Neural progenitor cell (in vitro differentiated cells): ENCODE measurements around the gene PRPSAP1. TPM values are rescaled to one million over a fixed set of nuclear protein-coding genes. Genes with fewer than 3 reads are reported as not detected.

ENCODE experiments used
- DNase-seq: peaks from one replicate; pipeline ENCODE4 v3.0.0-alpha.2; 2016; ENCODE audit warnings: low spot score
- H2AFZ ChIP-seq: fragments of 200-600 bp; sonication (generic); replicated peaks from 2 replicates; pipeline ENCODE4 v1.6.1; 2016; ENCODE audit warnings: antibody characterized with exemption
- H3F3A ChIP-seq: fragments of 200-600 bp; sonication (generic); 2 replicates; pipeline ENCODE4 v1.6.1; 2016; ENCODE audit warnings: antibody characterized with exemption, low read depth
- H3K27ac ChIP-seq: fragments of 200-600 bp; sonication (generic); 2 replicates; pipeline ENCODE4 v1.5.1; 2016; ENCODE audit warnings: mild to moderate bottlenecking
- H3K27me3 ChIP-seq: fragments of 200-600 bp; sonication (generic); 2 replicates; pipeline ENCODE4 v1.6.1; 2016; ENCODE audit warnings: mild to moderate bottlenecking, moderate library complexity
- H3K36me3 ChIP-seq: fragments of 200-600 bp; sonication (generic); 2 replicates; pipeline ENCODE4 v1.5.1; 2016
- H3K4me1 ChIP-seq: fragments of 200-600 bp; sonication (generic); 2 replicates; pipeline ENCODE4 v1.6.1; 2016; ENCODE audit warnings: mixed run types
- H3K4me2 ChIP-seq: fragments of 200-600 bp; sonication (generic); 2 replicates; pipeline ENCODE4 v1.6.1; 2016
- H3K4me3 ChIP-seq: fragments of 200-600 bp; sonication (generic); 2 replicates; pipeline ENCODE4 v1.5.1; 2016
- H3K79me2 ChIP-seq: fragments of 200-600 bp; sonication (generic); 2 replicates; pipeline ENCODE4 v1.6.1; 2016; ENCODE audit warnings: low read depth
- H3K9ac ChIP-seq: fragments of 200-600 bp; sonication (generic); 2 replicates; pipeline ENCODE4 v1.6.1; 2016
- H3K9me3 ChIP-seq: fragments of 200-600 bp; sonication (generic); 2 replicates; pipeline ENCODE4 v1.5.1; 2016; ENCODE audit warnings: low read depth
- H4K20me1 ChIP-seq: fragments of 200-600 bp; sonication (generic); 2 replicates; pipeline ENCODE4 v1.6.1; 2016; ENCODE audit warnings: low read depth
- H3K27ac Mint-ChIP-seq: 3 replicates; pipeline ENCODE4 v1.8.0; 2021; ENCODE audit warnings: mixed read lengths
- H3K27me3 Mint-ChIP-seq: 2 replicates; pipeline ENCODE4 v1.8.0; 2022; ENCODE audit warnings: low read depth, mild to moderate bottlenecking, inconsistent platforms, moderate library complexity, mixed read lengths; ENCODE audit not compliant: insufficient read depth
- H3K36me3 Mint-ChIP-seq: 3 replicates; pipeline ENCODE4 v1.8.0; 2021; ENCODE audit warnings: mixed read lengths
- H3K4me1 Mint-ChIP-seq: 3 replicates; pipeline ENCODE4 v1.8.0; 2021; ENCODE audit warnings: mixed read lengths
- H3K4me3 Mint-ChIP-seq: 3 replicates; pipeline ENCODE4 v1.8.0; 2021; ENCODE audit warnings: mild to moderate bottlenecking, moderate library complexity, mixed read lengths
- H3K9me3 Mint-ChIP-seq: 3 replicates; pipeline ENCODE4 v1.8.0; 2020; ENCODE audit warnings: mixed read lengths
- CTCF ChIP-seq: fragments of 200-600 bp; sonication (generic); IDR thresholded peaks from 2 replicates; pipeline ENCODE4 v1.5.1; 2017; ENCODE audit warnings: antibody characterized with exemption, mild to moderate bottlenecking
- EZH2 ChIP-seq: fragments of 200-600 bp; sonication (generic); IDR thresholded peaks from 2 replicates; pipeline ENCODE4 v1.6.1; 2017; ENCODE audit warnings: antibody characterized with exemption, mild to moderate bottlenecking, moderate library complexity
- EZH2phosphoT487 ChIP-seq: fragments of 200-600 bp; sonication (generic); IDR thresholded peaks from 2 replicates; pipeline ENCODE4 v1.6.1; 2017; ENCODE audit warnings: antibody characterized with exemption
- total RNA-seq: library from RNA; depleted of rRNA; stranded (reverse); fragments of >200 nt; gene quantifications from 2 replicates; pipeline ENCODE4 v1.2.3, GENCODE V29; 2015; ENCODE audit warnings: low replicate concordance

Gene PRPSAP1
- total RNA-seq, 1 donor from 2014 or later = 89.7 TPM

GRCh38 chr17:76378548-76379274, 25.0 kb upstream of the PRPSAP1 start:
- H3K4me3 ChIP-seq = no peak overlapping the region
- Mint-ChIP-seq H3K36me3 (peaks cover 18% of the 10 kb centered on the region), H3K27ac (peak overlapping the region; percentile 72), H3K27me3 (peaks cover 9% of the 10 kb centered on the region), H3K4me1 (peaks cover 58% of the 10 kb centered on the region), H3K4me3 (no peak overlapping the region), H3K9me3 (peaks cover 8% of the 10 kb centered on the region)
- DNase-seq = no peak
- H3K9ac ChIP-seq = no peak overlapping the region
- H3K36me3 ChIP-seq = no peaks in the 10 kb centered on the region
- H3K79me2 ChIP-seq = no peaks in the 10 kb centered on the region
- H2AFZ ChIP-seq = no peak overlapping the region
- no peaks in the 10 kb centered on the region for H4K20me1 ChIP-seq
- H3K27ac ChIP-seq = no peak overlapping the region
- TF ChIP-seq EZH2phosphoT487 = no peak
- TF ChIP-seq EZH2 = no peak
- no peak for TF ChIP-seq CTCF
- peaks cover 24% of the 10 kb centered on the region for H3K4me1 ChIP-seq
- no peaks in the 10 kb centered on the region for H3K9me3 ChIP-seq
- peaks cover 18% of the 10 kb centered on the region for H3K27me3 ChIP-seq
- H3K4me2 ChIP-seq = no peak overlapping the region
- peaks cover 37% of the 10 kb centered on the region for H3F3A ChIP-seq

- Histone ChIP-seq H3K9ac (no peak overlapping the region), H3K79me2 (no peaks in the 10 kb centered on the region), H3K27me3 (no peaks in the 10 kb centered on the region), H3K27ac (no peak overlapping the region), H3F3A (peaks cover 22% of the 10 kb centered on the region), H3K9me3 (no peaks in the 10 kb centered on the region), H4K20me1 (no peaks in the 10 kb centered on the region), H3K4me3 (no peak overlapping the region), H3K4me2 (no peak overlapping the region), H2AFZ (no peak overlapping the region), H3K36me3 (no peaks in the 10 kb centered on the region), H3K4me1 (peaks cover 16% of the 10 kb centered on the region)
- H3K9me3 Mint-ChIP-seq = peaks cover 8% of the 10 kb centered on the region
- no peak overlapping the region for H3K4me3 Mint-ChIP-seq
- H3K36me3 Mint-ChIP-seq = peaks cover 22% of the 10 kb centered on the region
- no peak for DNase-seq
- no peak overlapping the region for H3K27ac Mint-ChIP-seq
- H3K4me1 Mint-ChIP-seq = peaks cover 60% of the 10 kb centered on the region
- H3K27me3 Mint-ChIP-seq = peaks cover 5% of the 10 kb centered on the region
- no peak for TF ChIP-seq EZH2phosphoT487
- TF ChIP-seq EZH2 = no peak
- no peak for TF ChIP-seq CTCF
These were observed 22.8 kb upstream of the PRPSAP1 start for GRCh38 chr17:76376318-76377133.

- no peak for DNase-seq
- Histone ChIP-seq H3F3A (peaks cover 8% of the 10 kb centered on the region), H3K4me2 (no peak overlapping the region), H3K9ac (no peak overlapping the region), H3K79me2 (no peaks in the 10 kb centered on the region), H3K9me3 (no peaks in the 10 kb centered on the region), H4K20me1 (no peaks in the 10 kb centered on the region), H3K36me3 (no peaks in the 10 kb centered on the region), H3K27ac (no peak overlapping the region), H2AFZ (no peak overlapping the region), H3K27me3 (no peaks in the 10 kb centered on the region), H3K4me3 (no peak overlapping the region), H3K4me1 (peaks cover 8% of the 10 kb centered on the region)
- H3K27me3 Mint-ChIP-seq = peaks cover 2% of the 10 kb centered on the region
- peak overlapping the region; percentile 13 for H3K27ac Mint-ChIP-seq
- no peak for TF ChIP-seq EZH2phosphoT487
- no peak for TF ChIP-seq CTCF
- peaks cover 59% of the 10 kb centered on the region for H3K4me1 Mint-ChIP-seq
- H3K9me3 Mint-ChIP-seq = no peaks in the 10 kb centered on the region
- H3K36me3 Mint-ChIP-seq = peaks cover 13% of the 10 kb centered on the region
- no peak overlapping the region for H3K4me3 Mint-ChIP-seq
These were observed 18.2 kb upstream of the PRPSAP1 start for GRCh38 chr17:76371656-76372628.
